NCI-H446 (cell line): Measurements from ENCODE around the gene ZNF660.

Experiments
- DNase-seq, 2 experiments: peaks; one replicate each; lab custom pipeline; 2025; lab: John Stamatoyannopoulos, UW

ZNF660 gene

GRCh38 chr3:44632193-44632592, 47.4 kb downstream of the ZNF660 start:
- DNase-seq, result no peak

- no peak for DNase-seq
Measured at GRCh38 chr3:44642337-44642736, 57.6 kb downstream of the ZNF660 start.

- no peak for DNase-seq
Measured at GRCh38 chr3:44643024-44643423, 58.3 kb downstream of the ZNF660 start.

- DNase-seq, result no peak
Measured at GRCh38 chr3:44647771-44648170, 63.0 kb downstream of the ZNF660 start.

GRCh38 chr3:44648564-44649229, 63.9 kb downstream of the ZNF660 start, which contains the start of gene ZNF35:
Gene ZNF35 (plus strand): TSS chr3:44648732. CDS start chr3:44651068, 2,336 bp downstream.
- peak; percentile 5 to 56 for DNase-seq
